ENCODE results near the gene TAB3. TPM values are rescaled to one million over a fixed set of nuclear protein-coding genes. Genes with fewer than 3 reads are reported as not detected.

Gene TAB3
- total RNA-seq: 6.7 and 7.8 TPM in 2 replicates

GRCh38 chrX:30889147-30890140, at the start of gene TAB3:
TSS of gene TAB3 (minus strand) at chrX:30889254. CDS start at chrX:30859588, 29,666 bp downstream.

Other genes with a start within 250 kb of the TAB3 start
- 2.2 and 2.8 TPM in 2 replicates for gene GK, start 235.8 kb downstream of the TAB3 start, total RNA-seq
- not detected in 2 replicates for gene FTHL17, start 182.8 kb upstream of the TAB3 start, total RNA-seq